HG03520 (cell line): Measurements from ENCODE around the gene AUTS2.

ENCODE experiments used
- ATAC-seq: cut with Tn5 transposase; IDR thresholded peaks from one replicate; pipeline ENCODE4 v1.9.1; 2021; ENCODE audit warnings: mild to moderate bottlenecking, moderate library complexity; ENCODE audit not compliant: unreplicated experiment

AUTS2 gene

GRCh38 chr7:69840248-69840647, 242.0 kb downstream of the AUTS2 start:
- peak; percentile 32 for ATAC-seq

- peak; percentile 49 for ATAC-seq
Observed at GRCh38 chr7:69843653-69844052, 245.4 kb downstream of the AUTS2 start.

GRCh38 chr7:69844264-69844868, 246.1 kb downstream of the AUTS2 start:
- ATAC-seq, result no peak

- ATAC-seq, result no peak
Observed at GRCh38 chr7:69845721-69846495, 247.6 kb downstream of the AUTS2 start.

- no peak for ATAC-seq
Observed at GRCh38 chr7:69847921-69848612, 249.8 kb downstream of the AUTS2 start.

GRCh38 chr7:69849268-69849667, 251.0 kb downstream of the AUTS2 start:
- ATAC-seq, result no peak

GRCh38 chr7:69857014-69857413, 258.7 kb downstream of the AUTS2 start:
- no peak for ATAC-seq

GRCh38 chr7:69858471-69858870, 260.2 kb downstream of the AUTS2 start:
- no peak for ATAC-seq

- ATAC-seq, result no peak
Observed at GRCh38 chr7:69859342-69859741, 261.1 kb downstream of the AUTS2 start.

- no peak for ATAC-seq
Observed at GRCh38 chr7:69860486-69860885, 262.2 kb downstream of the AUTS2 start.

GRCh38 chr7:69860941-69861622, 262.8 kb downstream of the AUTS2 start:
- ATAC-seq, result no peak

- no peak for ATAC-seq
Observed at GRCh38 chr7:69862413-69863064, 264.3 kb downstream of the AUTS2 start.

GRCh38 chr7:69864274-69864673, 266.0 kb downstream of the AUTS2 start:
- ATAC-seq, result no peak

- ATAC-seq, result no peak
Observed at GRCh38 chr7:69864822-69865221, 266.5 kb downstream of the AUTS2 start.

GRCh38 chr7:69868921-69869320, 270.6 kb downstream of the AUTS2 start:
- ATAC-seq, result no peak

GRCh38 chr7:69871213-69871885, 273.1 kb downstream of the AUTS2 start:
- ATAC-seq, result no peak

GRCh38 chr7:69871886-69872569, 273.8 kb downstream of the AUTS2 start:
- ATAC-seq, result no peak

GRCh38 chr7:69873512-69873911, 275.2 kb downstream of the AUTS2 start:
- no peak for ATAC-seq

GRCh38 chr7:69878015-69878414, 279.7 kb downstream of the AUTS2 start:
- ATAC-seq, result no peak

GRCh38 chr7:69878591-69878990, 280.3 kb downstream of the AUTS2 start:
- no peak for ATAC-seq
